GM12878 (cell line): ENCODE data around the gene ITGBL1. TPM values are rescaled to one million over a fixed set of nuclear protein-coding genes. Genes with fewer than 3 reads are reported as not detected.

Source experiments
- ATAC-seq: fragments of 200-7000 bp; cut with Tn5 transposase; 3 replicates; pipeline ENCODE4 v1.9.1; 2020; ENCODE audit warnings: mild to moderate bottlenecking, moderate library complexity
- BruUV-seq: library from RNA; stranded (reverse); fragments of 400-500 nt; replicated peaks from 2 replicates; lab custom pipeline; 2021; lab: Mats Ljungman, UMichigan
- CTCF ChIA-PET: fragments of 300-600 bp; sonication (Branson Sonifier 250); formaldehyde crosslinking; extraction: SDS; loops from one replicate; lab custom pipeline; 2021; ENCODE audit warnings: inconsistent platforms; lab: Yijun Ruan, JAX
- POLR2A ChIA-PET: fragments of 350-600 bp; formaldehyde crosslinking; extraction: SDS; loops from one replicate; lab custom pipeline; 2021; ENCODE audit warnings: inconsistent platforms; lab: Charles Lee
- RAD21 ChIA-PET: fragments of 300-600 bp; sonication (Branson Sonifier 250); formaldehyde crosslinking; loops from one replicate; lab custom pipeline; 2023; ENCODE audit warnings: antibody characterized with exemption; ENCODE audit not compliant: unreplicated experiment; lab: Charles Lee
- SMC1A ChIA-PET: fragments of 300-600 bp; sonication (Branson Sonifier 250); formaldehyde crosslinking; loops from one replicate; lab custom pipeline; 2023; ENCODE audit not compliant: unreplicated experiment, uncharacterized antibody; lab: Charles Lee
- DNase-seq: peaks from one replicate; pipeline ENCODE4 v3.0.0-alpha.2; 2011; ENCODE audit warnings: low read depth, low spot score
- FAIRE-seq: peaks from 3 replicates; lab custom pipeline; 2011; peaks lifted over from hg19 to GRCh38; lab: Jason Lieb, UNC
- H2AFZ ChIP-seq: 2 replicates; pipeline ENCODE4 v1.6.0; 2011; ENCODE audit warnings: low read depth, low read length, control low read depth; ENCODE audit not compliant: control insufficient read depth
- H3K27ac ChIP-seq: 2 replicates; pipeline ENCODE4 v1.5.1; 2011; ENCODE audit warnings: control low read depth; ENCODE audit not compliant: control insufficient read depth, insufficient read depth
- H3K27me3 ChIP-seq, 2 experiments: replicated peaks in 1 of 2; 2 replicates each; pipeline versions ENCODE4 v1.6.0 to v1.6.1; 2011; ENCODE audit warnings: low read length in 1 of 2; ENCODE audit not compliant: control insufficient read depth in 2 of 2, insufficient read depth in 2 of 2
- H3K36me3 ChIP-seq, 2 experiments: 2 replicates each; pipeline ENCODE4 v1.5.1; 2011; ENCODE audit warnings: low read length in 1 of 2; ENCODE audit not compliant: control insufficient read depth in 2 of 2, insufficient read depth in 2 of 2
- H3K4me1 ChIP-seq: 2 replicates; pipeline ENCODE4 v1.6.1; 2011; ENCODE audit warnings: mild to moderate bottlenecking, low read length, moderate library complexity, mixed read lengths; ENCODE audit not compliant: control insufficient read depth, insufficient read depth
- H3K4me2 ChIP-seq: 2 replicates; pipeline ENCODE4 v1.6.0; 2011; ENCODE audit warnings: control low read depth; ENCODE audit not compliant: control insufficient read depth, insufficient read depth
- H3K4me3 ChIP-seq: fragments of 200-600 bp; sonication (generic); 2 replicates; pipeline ENCODE4 v1.5.1; 2016
- H3K79me2 ChIP-seq: 2 replicates; pipeline ENCODE4 v1.6.0; 2011; ENCODE audit warnings: low read length; ENCODE audit not compliant: control insufficient read depth, insufficient read depth
- H3K9ac ChIP-seq: 2 replicates; pipeline ENCODE4 v1.8.0; 2011; ENCODE audit warnings: low read length, control low read depth, mixed read lengths; ENCODE audit not compliant: control insufficient read depth, insufficient read depth
- H3K9me3 ChIP-seq: replicated peaks from 3 replicates; pipeline ENCODE4 v1.5.1; 2011; ENCODE audit warnings: mild to moderate bottlenecking, low read length; ENCODE audit not compliant: control insufficient read depth, insufficient read depth
- H4K20me1 ChIP-seq: 2 replicates; pipeline ENCODE4 v1.6.0; 2011; ENCODE audit not compliant: control insufficient read depth, insufficient read depth
- ATF3 ChIP-seq: IDR thresholded peaks from 2 replicates; pipeline ENCODE4 v1.6.1; 2011; ENCODE audit warnings: low read depth, mild to moderate bottlenecking, low read length, moderate library complexity, borderline replicate concordance; ENCODE audit errors: extremely low read depth
- BCL3 ChIP-seq: IDR thresholded peaks from 2 replicates; pipeline ENCODE4 v1.6.1; 2011; ENCODE audit warnings: borderline replicate concordance, low read depth, mild to moderate bottlenecking, moderate library complexity, low read length; ENCODE audit not compliant: insufficient read depth, poor library complexity, severe bottlenecking
- BMI1 ChIP-seq: fragments of 450-650 bp; IDR thresholded peaks from 2 replicates; pipeline ENCODE4 v1.6.1; 2016; ENCODE audit warnings: mild to moderate bottlenecking, moderate library complexity, borderline replicate concordance
- CHD1 ChIP-seq: IDR thresholded peaks from 2 replicates; pipeline ENCODE4 v1.6.1; 2012; ENCODE audit warnings: low read depth, low read length, improper control_type of control experiment
- CHD2 ChIP-seq: IDR thresholded peaks from 2 replicates; pipeline ENCODE4 v1.6.1; 2011; ENCODE audit warnings: low read depth, low read length, improper control_type of control experiment, borderline replicate concordance
- EGR1 ChIP-seq, 2 experiments: IDR thresholded peaks; 1 replicate in 1 of 2; 2 replicates in 1 of 2; pipeline ENCODE4 v1.6.1; 2011 to 2012; ENCODE audit warnings: low read depth in 2 of 2, low read length in 2 of 2, borderline replicate concordance in 1 of 2, mild to moderate bottlenecking in 1 of 2, moderate library complexity in 1 of 2
- ELK1 ChIP-seq: IDR thresholded peaks from 2 replicates; pipeline ENCODE4 v1.6.1; 2012; ENCODE audit warnings: low read depth, low read length, improper control_type of control experiment
- EZH2 ChIP-seq: IDR thresholded peaks from 2 replicates; pipeline ENCODE4 v1.6.1; 2012; ENCODE audit warnings: low read depth, mild to moderate bottlenecking, control low read depth, inconsistent platforms, low read length, borderline replicate concordance; ENCODE audit not compliant: control insufficient read depth
- KLF5 ChIP-seq: fragments of 450-650 bp; IDR thresholded peaks from 2 replicates; pipeline ENCODE4 v1.6.1; 2014; ENCODE audit warnings: mild to moderate bottlenecking; ENCODE audit not compliant: partially characterized antibody
- MYB ChIP-seq: fragments of 150-350 bp; IDR thresholded peaks from 2 replicates; pipeline ENCODE4 v1.6.1; 2014; ENCODE audit warnings: mild to moderate bottlenecking, low read depth, low read length, borderline replicate concordance
- POLR2A ChIP-seq: IDR thresholded peaks from 2 replicates; pipeline ENCODE4 v1.6.1; 2011; ENCODE audit warnings: low read depth, mild to moderate bottlenecking, low read length
- RAD51 ChIP-seq: fragments of 450-650 bp; IDR thresholded peaks from 2 replicates; pipeline ENCODE4 v1.6.1; 2016; ENCODE audit warnings: moderate library complexity, mild to moderate bottlenecking, inconsistent platforms
- SMAD1 ChIP-seq: fragments of 450-650 bp; IDR thresholded peaks from 2 replicates; pipeline ENCODE4 v1.6.1; 2018; ENCODE audit warnings: mild to moderate bottlenecking, low read depth; ENCODE audit not compliant: partially characterized antibody
- SMARCA5 ChIP-seq: fragments of 450-650 bp; IDR thresholded peaks from 2 replicates; pipeline ENCODE4 v1.6.1; 2017; ENCODE audit warnings: mild to moderate bottlenecking
- SPI1 ChIP-seq: IDR thresholded peaks from 2 replicates; pipeline ENCODE4 v1.6.1; 2011; ENCODE audit warnings: low read depth, mild to moderate bottlenecking, low read length, moderate library complexity, borderline replicate concordance; ENCODE audit not compliant: insufficient read depth
- STAT1 ChIP-seq: fragments of 450-650 bp; conservative IDR thresholded peaks from 2 replicates; pipeline ENCODE4 v1.6.1; 2014; ENCODE audit warnings: antibody characterized with exemption, mild to moderate bottlenecking
- TAF1 ChIP-seq: IDR thresholded peaks from 2 replicates; pipeline ENCODE4 v1.6.1; 2011; ENCODE audit warnings: mild to moderate bottlenecking, low read depth, low read length, borderline replicate concordance
- WGBS: methylation state at CpG from one replicate; pipeline ENCODE4 v1.1.6; 2016; ENCODE audit warnings: low lambda C conversion rate; ENCODE audit not compliant: insufficient replicate concordance, insufficient coverage; ENCODE audit errors: missing lambda C conversion rate; 5-methylcytosine and 5-hydroxymethylcytosine counted together
- in situ Hi-C: fragments of 300-500 bp; cut with MboI; formaldehyde crosslinking; loops from 9 replicates; pipeline ENCODE4 v1.14.3; 2018; ENCODE audit warnings: mixed read lengths
- intact Hi-C: fragments of 100-400 bp; cut with micrococcal nuclease; formaldehyde crosslinking; loops from one replicate; pipeline ENCODE4 v1.14.2; 2022; ENCODE audit not compliant: unreplicated experiment
- polyA plus RNA-seq, 11 experiments: library from polyadenylated mRNA; depleted of rRNA in 4 of 11; unstranded in 6 of 11; stranded (reverse) in 5 of 11; fragments of >200 nt; fragmentation: Nextera tagmentation in 4 of 11; fragmentation: Illumina TruSeq in 1 of 11; extraction: Ambion mirVana in 4 of 11; extraction: Trizol in 1 of 11; gene quantifications; 1 replicate in 1 of 11; 2 replicates in 10 of 11; pipeline versions ENCODE4 v1.2.1 to v1.2.3, GENCODE V29; 2011 to 2016; ENCODE audit warnings: inconsistent platforms in 2 of 11, missing spikeins in 2 of 11, low read depth in 1 of 11
- total RNA-seq, 4 experiments: library from RNA; depleted of rRNA in 3 of 4; stranded (reverse); fragments of >200 nt in 3 of 4; fragmentation: Illumina TruSeq in 1 of 4; extraction: Trizol in 1 of 4; gene quantifications; 2 replicates each; pipeline versions ENCODE4 v1.2.1 to v1.2.3, GENCODE V29; 2013 to 2021
- TF ChIP-seq, protein P1 (sequence below): fragments of 150-350 bp; IDR thresholded peaks from 2 replicates; pipeline ENCODE4 v1.6.1; 2014; ENCODE audit warnings: mild to moderate bottlenecking, low read depth, low read length
- TF ChIP-seq, protein P2 (sequence below): fragments of 450-650 bp; IDR thresholded peaks from 2 replicates; pipeline ENCODE4 v1.6.1; 2017; ENCODE audit warnings: borderline replicate concordance

ITGBL1 gene
- total and polyA plus RNA-seq, 10 of the 15 experiments (the other 5 are each of a cell fraction or from before 2014, with no cell fraction given), result 0.17 to 2.8 (median 0.28) TPM; not detected in 3

GRCh38 chr13:101488734-101489133 lies 36.3 kb downstream of the ITGBL1 start:
- H3K4me1 ChIP-seq, result no peaks in the 10 kb centered on the region
- no peak for ATAC-seq
- ChIA-PET SMC1A (no interaction called here), CTCF (no interaction called here), POLR2A (no interaction called here), RAD21 (no interaction called here)
- BruUV-seq, result no TSS peak
- no peaks in the 10 kb centered on the region for H4K20me1 ChIP-seq
- no peaks in the 10 kb centered on the region for H3K27me3 ChIP-seq
- in situ Hi-C loops (no loop called here), intact Hi-C loops (no loop called here)
- H3K9me3 ChIP-seq, result no peaks in the 10 kb centered on the region
- no peak overlapping the region for H3K27ac ChIP-seq
- no peaks in the 10 kb centered on the region for H3K36me3 ChIP-seq
- no peak overlapping the region for H2AFZ ChIP-seq
- WGBS, result 50% methylated on average over 1 of the region's 1 CpG
- DNase-seq, result no peak
- TF ChIP-seq TAF1 (no peak), MYB (no peak), ATF3 (no peak), CHD1 (no peak), POLR2A (no peak), EZH2 (no peak), EGR1 (IDR thresholded peaks at IDR 0.05; ENCODE audit: borderline replicate concordance in 1 of 2, low read depth in 2 of 2, low read length in 2 of 2) (no peak), SMAD1 (no peak), RAD51 (no peak), BCL3 (no peak), SMARCA5 (no peak), SPI1 (no peak), KLF5 (no peak), BMI1 (no peak), ELK1 (no peak), CHD2 (no peak), STAT1 (no peak)
- TF ChIP-seq, protein P1, sequence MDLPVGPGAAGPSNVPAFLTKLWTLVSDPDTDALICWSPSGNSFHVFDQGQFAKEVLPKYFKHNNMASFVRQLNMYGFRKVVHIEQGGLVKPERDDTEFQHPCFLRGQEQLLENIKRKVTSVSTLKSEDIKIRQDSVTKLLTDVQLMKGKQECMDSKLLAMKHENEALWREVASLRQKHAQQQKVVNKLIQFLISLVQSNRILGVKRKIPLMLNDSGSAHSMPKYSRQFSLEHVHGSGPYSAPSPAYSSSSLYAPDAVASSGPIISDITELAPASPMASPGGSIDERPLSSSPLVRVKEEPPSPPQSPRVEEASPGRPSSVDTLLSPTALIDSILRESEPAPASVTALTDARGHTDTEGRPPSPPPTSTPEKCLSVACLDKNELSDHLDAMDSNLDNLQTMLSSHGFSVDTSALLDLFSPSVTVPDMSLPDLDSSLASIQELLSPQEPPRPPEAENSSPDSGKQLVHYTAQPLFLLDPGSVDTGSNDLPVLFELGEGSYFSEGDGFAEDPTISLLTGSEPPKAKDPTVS, result no peak
- TF ChIP-seq, protein P2, sequence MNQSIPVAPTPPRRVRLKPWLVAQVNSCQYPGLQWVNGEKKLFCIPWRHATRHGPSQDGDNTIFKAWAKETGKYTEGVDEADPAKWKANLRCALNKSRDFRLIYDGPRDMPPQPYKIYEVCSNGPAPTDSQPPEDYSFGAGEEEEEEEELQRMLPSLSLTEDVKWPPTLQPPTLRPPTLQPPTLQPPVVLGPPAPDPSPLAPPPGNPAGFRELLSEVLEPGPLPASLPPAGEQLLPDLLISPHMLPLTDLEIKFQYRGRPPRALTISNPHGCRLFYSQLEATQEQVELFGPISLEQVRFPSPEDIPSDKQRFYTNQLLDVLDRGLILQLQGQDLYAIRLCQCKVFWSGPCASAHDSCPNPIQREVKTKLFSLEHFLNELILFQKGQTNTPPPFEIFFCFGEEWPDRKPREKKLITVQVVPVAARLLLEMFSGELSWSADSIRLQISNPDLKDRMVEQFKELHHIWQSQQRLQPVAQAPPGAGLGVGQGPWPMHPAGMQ, result no peak
- no peak overlapping the region for H3K4me3 ChIP-seq
- H3K9ac ChIP-seq, result no peak overlapping the region
- no peaks in the 10 kb centered on the region for H3K79me2 ChIP-seq
- no peak overlapping the region for H3K4me2 ChIP-seq
- FAIRE-seq, result no peak
